Germinal center (tissue), 1 donor: Measurements from ENCODE around the gene TEAD1.

Experiments used
- DNase-seq: peaks from one replicate; pipeline ENCODE4 v3.0.0; 2012; ENCODE audit warnings: mixed read lengths, low spot score

The TEAD1 gene

GRCh38 chr11:12673924-12674570 is at the start of gene TEAD1:
TEAD1 (plus strand) TSS chr11:12674421.
- DNase-seq = peak; percentile 92

- DNase-seq = no peak
Observed at GRCh38 chr11:12624595-12624994, 49.6 kb upstream of the TEAD1 start.

- DNase-seq = no peak
Observed at GRCh38 chr11:12625438-12626071, 48.7 kb upstream of the TEAD1 start.

- DNase-seq = no peak
Observed at GRCh38 chr11:12626616-12627015, 47.6 kb upstream of the TEAD1 start.

GRCh38 chr11:12628314-12628713 is 45.9 kb upstream of the TEAD1 start:
- no peak for DNase-seq

- no peak for DNase-seq
Observed at GRCh38 chr11:12629601-12630313, 44.5 kb upstream of the TEAD1 start.

- no peak for DNase-seq
Observed at GRCh38 chr11:12631651-12632050, 42.6 kb upstream of the TEAD1 start.

GRCh38 chr11:12634329-12634728 is 39.9 kb upstream of the TEAD1 start:
- DNase-seq = no peak

- no peak for DNase-seq
Observed at GRCh38 chr11:12636871-12637410, 37.3 kb upstream of the TEAD1 start.

- DNase-seq = no peak
Observed at GRCh38 chr11:12639388-12639787, 34.8 kb upstream of the TEAD1 start.

- DNase-seq = no peak
Observed at GRCh38 chr11:12640355-12640754, 33.9 kb upstream of the TEAD1 start.

- no peak for DNase-seq
Observed at GRCh38 chr11:12640926-12641849, 33.0 kb upstream of the TEAD1 start.

GRCh38 chr11:12642040-12642439 is 32.2 kb upstream of the TEAD1 start:
- no peak for DNase-seq

- no peak for DNase-seq
Observed at GRCh38 chr11:12642806-12643428, 31.3 kb upstream of the TEAD1 start.

- DNase-seq = no peak
Observed at GRCh38 chr11:12646478-12646877, 27.7 kb upstream of the TEAD1 start.

- DNase-seq = no peak
Observed at GRCh38 chr11:12653729-12654128, 20.5 kb upstream of the TEAD1 start.

GRCh38 chr11:12655842-12656241 is 18.4 kb upstream of the TEAD1 start:
- DNase-seq = no peak

- DNase-seq = no peak
Observed at GRCh38 chr11:12657336-12657735, 16.9 kb upstream of the TEAD1 start.

- no peak for DNase-seq
Observed at GRCh38 chr11:12657981-12658380, 16.2 kb upstream of the TEAD1 start.

- no peak for DNase-seq
Observed at GRCh38 chr11:12662101-12662689, 12.0 kb upstream of the TEAD1 start.

- no peak for DNase-seq
Observed at GRCh38 chr11:12664385-12664784, 9.8 kb upstream of the TEAD1 start.
